Lower lobe of right lung (tissue), 2 donors: ENCODE data around the gene TEX13A. TPM values are rescaled to one million over a fixed set of nuclear protein-coding genes. Genes with fewer than 3 reads are reported as not detected.

Experiments used
- ATAC-seq, 2 donors: fragments of 200-7000 bp; cut with Tn5 transposase; one replicate each; pipeline ENCODE4 v1.9.1; 2020 to 2022; ENCODE audit warnings: mild to moderate bottlenecking in 2 of 2, moderate library complexity in 2 of 2
- DNase-seq: peaks from one replicate; pipeline ENCODE4 v3.0.0-alpha.2; 2020
- H3K27ac ChIP-seq: fragments of 200-600 bp; one replicate; pipeline ENCODE4 v1.8.0; 2022
- H3K27me3 ChIP-seq: fragments of 200-600 bp; one replicate; pipeline ENCODE4 v1.8.0; 2022; ENCODE audit warnings: low read depth
- H3K36me3 ChIP-seq: fragments of 200-600 bp; one replicate; pipeline ENCODE4 v1.8.0; 2022; ENCODE audit warnings: mild to moderate bottlenecking
- H3K4me1 ChIP-seq: fragments of 200-600 bp; one replicate; pipeline ENCODE4 v1.8.0; 2022
- H3K4me3 ChIP-seq: fragments of 200-600 bp; one replicate; pipeline ENCODE4 v1.8.0; 2022; ENCODE audit warnings: mild to moderate bottlenecking
- H3K9me3 ChIP-seq: fragments of 200-600 bp; one replicate; pipeline ENCODE4 v1.8.0; 2022
- intact Hi-C: fragments of 100-400 bp; cut with DNase I; formaldehyde crosslinking; loops from one replicate; pipeline ENCODE4 v1.11.0; 2022
- total RNA-seq: library from RNA; stranded (reverse); fragmentation: NEBNext Ultra II Directional; extraction: Animal tissue kit (Norgen Biotek cat#: 25700); gene quantifications from one replicate; pipeline ENCODE4 v1.2.1, GENCODE V29; 2021
- TF ChIP-seq, protein P1 (sequence below): fragments of 200-600 bp; IDR thresholded peaks from one replicate; pipeline ENCODE4 v1.8.0; 2022; ENCODE audit warnings: antibody characterized with exemption, mild to moderate bottlenecking
- donor health status: DM: no; HTN: yes; CAD: no; lungs with severe emphysema.

The TEX13A gene
- total RNA-seq, 1 donor from 2014 or later, result not detected

DNA sequence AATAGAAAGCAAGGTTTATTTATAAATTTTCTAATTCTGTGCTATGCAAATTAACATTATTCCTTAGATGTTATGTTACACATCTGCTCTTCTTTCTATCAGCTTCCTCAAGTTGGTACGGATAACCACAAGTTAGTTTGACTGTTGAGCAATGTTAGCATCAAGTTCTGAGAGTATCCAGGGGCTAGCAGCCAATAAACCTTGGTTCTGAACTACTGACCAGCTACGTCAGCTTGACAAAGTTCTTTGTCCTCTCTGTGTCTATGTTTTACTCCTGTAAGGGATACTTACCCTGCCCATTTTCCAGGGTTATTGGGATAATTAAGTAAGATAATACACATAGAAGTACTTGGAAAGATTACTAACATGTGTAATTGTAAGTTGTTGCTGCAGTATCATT lies 8.1 kb upstream of the TEX13A start:
- H3K4me1 ChIP-seq, result no peaks in the 10 kb centered on the region
- no peaks in the 10 kb centered on the region for H3K27me3 ChIP-seq
- no peak overlapping the region for H3K27ac ChIP-seq
- no peak overlapping the region for H3K4me3 ChIP-seq
- intact Hi-C loops, result no loop called here
- H3K9me3 ChIP-seq, result no peaks in the 10 kb centered on the region
- ATAC-seq (no peak), DNase-seq (no peak)
- no peaks in the 10 kb centered on the region for H3K36me3 ChIP-seq
- TF ChIP-seq, protein P1, sequence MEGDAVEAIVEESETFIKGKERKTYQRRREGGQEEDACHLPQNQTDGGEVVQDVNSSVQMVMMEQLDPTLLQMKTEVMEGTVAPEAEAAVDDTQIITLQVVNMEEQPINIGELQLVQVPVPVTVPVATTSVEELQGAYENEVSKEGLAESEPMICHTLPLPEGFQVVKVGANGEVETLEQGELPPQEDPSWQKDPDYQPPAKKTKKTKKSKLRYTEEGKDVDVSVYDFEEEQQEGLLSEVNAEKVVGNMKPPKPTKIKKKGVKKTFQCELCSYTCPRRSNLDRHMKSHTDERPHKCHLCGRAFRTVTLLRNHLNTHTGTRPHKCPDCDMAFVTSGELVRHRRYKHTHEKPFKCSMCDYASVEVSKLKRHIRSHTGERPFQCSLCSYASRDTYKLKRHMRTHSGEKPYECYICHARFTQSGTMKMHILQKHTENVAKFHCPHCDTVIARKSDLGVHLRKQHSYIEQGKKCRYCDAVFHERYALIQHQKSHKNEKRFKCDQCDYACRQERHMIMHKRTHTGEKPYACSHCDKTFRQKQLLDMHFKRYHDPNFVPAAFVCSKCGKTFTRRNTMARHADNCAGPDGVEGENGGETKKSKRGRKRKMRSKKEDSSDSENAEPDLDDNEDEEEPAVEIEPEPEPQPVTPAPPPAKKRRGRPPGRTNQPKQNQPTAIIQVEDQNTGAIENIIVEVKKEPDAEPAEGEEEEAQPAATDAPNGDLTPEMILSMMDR, result no peak

- Histone ChIP-seq H3K9me3 (no peaks in the 10 kb centered on the region), H3K27ac (no peak overlapping the region), H3K4me3 (no peak overlapping the region), H3K4me1 (no peaks in the 10 kb centered on the region), H3K27me3 (no peaks in the 10 kb centered on the region), H3K36me3 (no peaks in the 10 kb centered on the region)
- DNase-seq, result no peak
- intact Hi-C loops, result no loop called here
- TF ChIP-seq, protein P1, result no peak
- no peak for ATAC-seq
Observed at GRCh38 chrX:105226499-105226898, 6.0 kb upstream of the TEX13A start.

- TF ChIP-seq, protein P1, result no peak
- intact Hi-C loops, result no loop called here
- no peak overlapping the region for H3K4me3 ChIP-seq
- no peaks in the 10 kb centered on the region for H3K9me3 ChIP-seq
- no peaks in the 10 kb centered on the region for H3K36me3 ChIP-seq
- no peaks in the 10 kb centered on the region for H3K4me1 ChIP-seq
- ATAC-seq (no peak), DNase-seq (no peak)
- H3K27ac ChIP-seq, result no peak overlapping the region
- H3K27me3 ChIP-seq, result no peaks in the 10 kb centered on the region
Observed at GRCh38 chrX:105221374-105221773, 880 bp upstream of the TEX13A start.

DNA sequence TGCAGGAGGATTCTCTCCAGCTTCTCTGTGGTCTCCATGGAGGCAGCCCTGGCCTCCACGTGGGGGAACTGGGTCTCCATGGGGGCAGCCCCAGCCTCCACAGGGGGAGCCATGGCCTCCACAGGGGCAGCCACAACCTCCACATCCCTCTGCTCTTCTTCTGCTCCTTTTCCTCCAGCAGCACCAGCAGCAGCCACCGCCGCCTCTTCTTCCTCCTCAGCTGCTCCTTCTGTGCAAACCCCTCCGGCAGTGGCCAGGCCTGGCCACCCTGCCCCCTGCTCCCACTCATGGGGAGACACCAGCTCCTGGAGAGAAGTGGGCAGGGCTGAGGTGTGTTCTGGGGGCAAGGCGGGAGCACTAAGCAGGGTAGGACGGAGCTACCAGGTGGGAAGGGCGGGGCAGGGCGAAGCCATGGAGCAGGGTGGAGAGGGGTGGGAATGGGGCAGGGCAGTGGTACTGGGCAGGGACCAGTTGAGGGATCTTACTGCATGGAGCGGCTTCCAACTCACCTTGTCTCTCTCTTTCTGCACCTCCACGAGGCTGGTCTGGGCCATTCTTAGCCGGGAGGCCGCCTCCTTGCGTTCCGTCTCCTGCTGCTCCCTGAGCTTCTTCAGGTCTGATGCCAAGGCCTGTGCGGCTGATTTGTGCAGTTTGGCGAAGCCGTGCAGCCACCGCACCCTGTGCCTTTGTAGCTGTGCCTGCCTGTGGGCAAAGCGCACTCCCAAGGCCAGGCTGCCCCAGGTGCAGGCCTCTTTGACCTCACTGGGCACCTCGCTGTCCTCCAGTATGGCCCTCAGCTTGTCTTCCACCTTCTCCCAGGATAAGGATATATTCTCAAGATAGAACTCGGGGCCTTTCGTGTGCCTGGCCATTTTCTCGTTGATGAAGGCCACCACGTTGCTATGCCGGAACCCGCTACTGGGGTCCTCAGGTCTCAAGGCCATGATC lies 766 bp downstream of the TEX13A start:
- no peak overlapping the region for H3K27ac ChIP-seq

DNA sequence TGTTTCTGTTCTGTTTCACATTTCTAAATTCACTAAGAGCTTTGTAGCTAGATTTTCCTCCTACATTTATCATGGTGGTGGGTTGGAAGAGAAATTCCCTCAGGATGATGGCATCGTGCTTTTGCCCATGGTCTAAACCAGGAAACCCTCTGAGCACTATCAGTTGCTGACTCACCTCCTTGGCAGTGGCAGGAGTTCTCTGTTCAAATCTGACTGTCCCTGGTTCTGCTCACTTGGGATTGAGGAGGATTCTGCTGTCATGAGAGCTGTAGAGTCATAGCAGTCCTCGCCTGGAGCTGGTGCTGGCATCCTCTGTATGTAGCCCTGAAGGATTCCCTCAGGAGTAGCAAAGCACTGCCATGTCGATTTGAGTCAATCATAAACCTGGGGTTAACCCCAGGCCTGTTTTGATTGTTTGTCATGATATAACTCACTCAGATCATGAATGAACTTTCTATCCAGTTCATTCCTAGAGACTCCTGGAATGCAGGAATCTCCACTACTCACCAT lies 9.4 kb downstream of the TEX13A start:
- no peak for ATAC-seq
- Histone ChIP-seq H3K9me3 (no peaks in the 10 kb centered on the region), H3K27ac (no peak overlapping the region), H3K36me3 (no peaks in the 10 kb centered on the region), H3K4me3 (no peak overlapping the region), H3K4me1 (no peaks in the 10 kb centered on the region), H3K27me3 (no peaks in the 10 kb centered on the region)
- DNase-seq, result no peak
- TF ChIP-seq, protein P1, result no peak
- intact Hi-C loops, result no loop called here

More for the DNA sequence above, 766 bp downstream of the TEX13A start:
- H3K4me3 ChIP-seq, result no peak overlapping the region
- intact Hi-C loops, result no loop called here
- no peaks in the 10 kb centered on the region for H3K36me3 ChIP-seq
- no peaks in the 10 kb centered on the region for H3K4me1 ChIP-seq
- H3K27me3 ChIP-seq, result no peaks in the 10 kb centered on the region
- no peak for DNase-seq
- TF ChIP-seq, protein P1, result no peak
- no peaks in the 10 kb centered on the region for H3K9me3 ChIP-seq
- ATAC-seq, result no peak
